Cardiac septum (tissue), 1 donor: ENCODE results near the gene GALT. TPM values are rescaled to one million over a fixed set of nuclear protein-coding genes. Genes with fewer than 3 reads are reported as not detected.
"Not testable (repeated sequence)": the region's sequence is repeated elsewhere in the genome, so short reads cannot be mapped to it uniquely, and the experiment has no call there.

Experiments
- DNase-seq: peaks from one replicate; pipeline ENCODE4 v3.0.0-alpha.2; 2020; ENCODE audit warnings: low spot score
- intact Hi-C: fragments of 100-400 bp; cut with DNase I; formaldehyde crosslinking; loops from one replicate; pipeline ENCODE4 v1.14.0; 2022
- total RNA-seq: library from RNA; stranded (reverse); fragmentation: NEBNext Ultra II Directional; extraction: Animal tissue kit (Norgen Biotek cat#: 25700); gene quantifications from one replicate; pipeline ENCODE4 v1.2.1, GENCODE V29; 2021
- donor health status: DM: no; HTN: no; CAD: no.

The GALT gene
- total RNA-seq, 1 donor from 2014 or later = 42.4 TPM

GRCh38 chr9:34623374-34624235, 22.9 kb upstream of the GALT start:
- intact Hi-C loops = no loop called here
- no peak for DNase-seq

- intact Hi-C loops = no loop called here
- no peak for DNase-seq
These were observed 21.8 kb upstream of the GALT start for GRCh38 chr9:34624475-34625185.

GRCh38 chr9:34625186-34625486, 21.3 kb upstream of the GALT start:
- intact Hi-C loops = no loop called here
- no peak for DNase-seq

- intact Hi-C loops = no loop called here
- no peak for DNase-seq
These were observed 18.5 kb upstream of the GALT start for GRCh38 chr9:34627716-34628655.

- DNase-seq = no peak
- intact Hi-C loops = no loop called here
These were observed 17.6 kb upstream of the GALT start, which contains the start of gene ARID3C for GRCh38 chr9:34628656-34629490. Gene ARID3C, minus strand, starts transcription at chr9:34629066. Its CDS starts 1,052 bp downstream, at chr9:34628014.

- intact Hi-C loops = no loop called here
- DNase-seq = no peak
These were observed 17.0 kb upstream of the GALT start for GRCh38 chr9:34629491-34629808.

- intact Hi-C loops = no loop called here
- no peak for DNase-seq
These were observed 15.9 kb upstream of the GALT start for GRCh38 chr9:34630402-34631154.

GRCh38 chr9:34633166-34633565, 13.3 kb upstream of the GALT start:
- intact Hi-C loops = no loop called here
- DNase-seq = no peak

- intact Hi-C loops = loop anchor here (1.0 kb wide), 1 partner anchor 21 kb away; no protein-coding TSS in a partner anchor
- peak; percentile 84 for DNase-seq
These were observed 12.5 kb upstream of the GALT start for GRCh38 chr9:34633851-34634550.

GRCh38 chr9:34634551-34635248, 11.8 kb upstream of the GALT start:
- no peak for DNase-seq
- intact Hi-C loops = loop anchor here (1.0 kb wide), 1 partner anchor 21 kb away; no protein-coding TSS in a partner anchor

GRCh38 chr9:34635556-34635955, 10.9 kb upstream of the GALT start:
- DNase-seq = no peak
- intact Hi-C loops = no loop called here

- intact Hi-C loops = no loop called here
- DNase-seq = no peak
These were observed 9.6 kb upstream of the GALT start for GRCh38 chr9:34636791-34637355.

- intact Hi-C loops = no loop called here
- DNase-seq = peak; percentile 97
These were observed 8.9 kb upstream of the GALT start, which contains the start of gene SIGMAR1 for GRCh38 chr9:34637356-34638137. Gene SIGMAR1, minus strand, starts transcription at chr9:34637787. Its CDS starts 90 bp downstream, at chr9:34637697.

- no peak for DNase-seq
- intact Hi-C loops = no loop called here
These were observed 8.4 kb upstream of the GALT start for GRCh38 chr9:34638138-34638445.

GRCh38 chr9:34639322-34639721, 7.2 kb upstream of the GALT start:
- intact Hi-C loops, DNase-seq: not testable (repeated sequence)

GRCh38 chr9:34642679-34643078, 3.8 kb upstream of the GALT start:
- no peak for DNase-seq
- intact Hi-C loops = no loop called here
